Measurements from ENCODE around the gene NTM. TPM values are rescaled to one million over a fixed set of nuclear protein-coding genes. Genes with fewer than 3 reads are reported as not detected.

The NTM gene
- total RNA-seq, 4 donors from 2014 or later: 0.78 to 1.1 (median 0.88) TPM; not detected in 1

- intact Hi-C loops (cut with DNase I): no loop called here
- no peak overlapping the region for H3K27ac ChIP-seq
- H3K27me3 ChIP-seq: no peaks in the 10 kb centered on the region
- 89 to 95% methylated on average over 2 of the region's 2 CpGs for WGBS, 2 donors
- H3K4me1 ChIP-seq: no peaks in the 10 kb centered on the region
- DNase-seq: no peak
- no peaks in the 10 kb centered on the region for H3K9me3 ChIP-seq
- H3K36me3 ChIP-seq: no peaks in the 10 kb centered on the region
- TF ChIP-seq CTCF (IDR thresholded peaks at IDR 0.05) (no peak), POLR2A (IDR thresholded peaks at IDR 0.05) (no peak)
- no peak overlapping the region for H3K4me3 ChIP-seq (replicated peaks in 1 of 3)
Observed at GRCh38 chr11:131800452-131800851, 430.0 kb downstream of the NTM start.

DNA sequence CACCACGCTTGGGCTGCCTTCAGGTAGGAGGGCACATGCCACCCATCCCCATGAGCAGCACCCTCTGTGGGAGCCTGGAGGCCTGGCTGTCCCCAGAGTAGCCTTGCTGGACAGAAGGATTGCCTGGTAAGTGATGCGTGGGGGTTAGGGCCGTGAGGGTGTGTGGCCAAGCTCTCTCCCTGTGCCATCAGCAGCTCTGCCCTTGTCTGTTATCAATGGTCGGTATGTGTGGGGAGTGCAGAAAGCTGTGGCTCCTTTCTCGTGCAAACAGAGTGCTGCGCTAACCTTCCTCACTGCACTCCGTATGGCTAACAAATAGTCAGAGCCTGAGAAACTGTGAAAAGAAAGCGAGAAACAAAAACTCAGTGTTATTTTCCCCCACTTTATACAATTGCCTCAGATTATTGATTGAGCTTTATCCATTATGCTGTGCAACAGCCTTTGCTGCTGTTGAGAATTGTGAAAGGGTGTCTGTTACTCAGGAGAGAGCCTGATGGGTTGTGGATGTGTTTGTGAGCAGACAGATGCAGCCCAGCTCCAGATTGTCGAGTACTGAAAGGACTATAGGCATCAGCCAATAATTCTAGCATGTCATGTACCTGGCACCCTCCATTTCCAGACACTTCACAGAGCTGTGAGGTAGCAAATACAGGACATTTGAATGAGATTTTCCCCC is 432.2 kb downstream of the NTM start:
- intact Hi-C loops (cut with DNase I): no loop called here
- H3K36me3 ChIP-seq: no peaks in the 10 kb centered on the region
- H3K4me3 ChIP-seq (replicated peaks in 1 of 3): no peak overlapping the region
- WGBS, 2 donors: 67 to 78% methylated on average over 9 of the region's 9 CpGs
- H3K4me1 ChIP-seq: no peaks in the 10 kb centered on the region
- H3K27ac ChIP-seq: no peak overlapping the region
- no peak for TF ChIP-seq POLR2A (IDR thresholded peaks at IDR 0.05)
- TF ChIP-seq CTCF (IDR thresholded peaks at IDR 0.05): no peak
- H3K9me3 ChIP-seq: no peaks in the 10 kb centered on the region
- DNase-seq: no peak
- H3K27me3 ChIP-seq: no peaks in the 10 kb centered on the region

- intact Hi-C loops (cut with DNase I): no loop called here
- no peak overlapping the region for H3K4me3 ChIP-seq (replicated peaks in 1 of 3)
- TF ChIP-seq CTCF (IDR thresholded peaks at IDR 0.05): no peak
- no peak for TF ChIP-seq POLR2A (IDR thresholded peaks at IDR 0.05)
Observed at GRCh38 chr11:131807876-131808275, 437.5 kb downstream of the NTM start.

GRCh38 chr11:131808470-131808869 is 438.1 kb downstream of the NTM start:
- 85 to 88% methylated on average over 6 of the region's 6 CpGs for WGBS, 2 donors
- no peak overlapping the region for H3K27ac ChIP-seq

More at GRCh38 chr11:131807876-131808275, 437.5 kb downstream of the NTM start:
- Histone ChIP-seq H3K4me1 (no peaks in the 10 kb centered on the region), H3K9me3 (no peaks in the 10 kb centered on the region), H3K27me3 (no peaks in the 10 kb centered on the region), H3K36me3 (no peaks in the 10 kb centered on the region), H3K27ac (no peak overlapping the region)
- 79 to 83% methylated on average over 2 of the region's 2 CpGs for WGBS, 2 donors
- DNase-seq: no peak

More at GRCh38 chr11:131808470-131808869, 438.1 kb downstream of the NTM start:
- Histone ChIP-seq H3K36me3 (no peaks in the 10 kb centered on the region), H3K27me3 (no peaks in the 10 kb centered on the region), H3K9me3 (no peaks in the 10 kb centered on the region), H3K4me3 (replicated peaks in 1 of 3) (no peak overlapping the region), H3K4me1 (no peaks in the 10 kb centered on the region)
- intact Hi-C loops (cut with DNase I): no loop called here
- TF ChIP-seq CTCF (IDR thresholded peaks at IDR 0.05) (no peak), POLR2A (IDR thresholded peaks at IDR 0.05) (no peak)
- no peak for DNase-seq
